ENCODE measurements around the gene ASB8.

DNA sequence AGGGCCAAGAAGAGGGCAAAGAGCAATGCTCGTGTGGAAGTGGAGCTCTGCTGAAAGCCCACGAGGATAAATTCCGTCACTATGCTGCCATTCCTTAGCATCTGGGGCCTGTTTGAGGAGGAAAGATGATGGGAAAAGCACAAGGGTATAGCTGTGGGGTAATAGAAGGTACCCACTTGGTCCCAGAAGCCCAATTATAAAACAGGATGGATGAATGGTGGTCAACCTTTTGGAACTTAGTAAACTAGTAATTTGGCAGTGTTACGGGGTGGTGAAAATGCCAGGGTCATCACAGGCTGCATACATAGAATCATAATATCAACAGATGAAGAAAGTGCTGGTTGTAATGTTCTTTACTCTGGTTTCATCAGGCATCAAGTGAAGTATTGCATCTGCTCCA, 45.9 kb upstream of the ASB8 start, which contains the start of gene OR10AD1:
- TF ChIP-seq EZH2phosphoT487 (IDR thresholded peaks at IDR 0.05; ENCODE audit: insufficient read depth, low read depth) (no peak), EZH2 (IDR thresholded peaks at IDR 0.05; ENCODE audit: insufficient read depth, poor library complexity, severe bottlenecking) (no peak)
